ENCODE measurements around the gene WNT2. TPM values are rescaled to one million over a fixed set of nuclear protein-coding genes. Genes with fewer than 3 reads are reported as not detected.

WNT2 gene
- total and polyA plus RNA-seq, 2 of the 4 experiments (the other 2 are of a cell fraction), result 1.8 to 1.9 TPM

DNA sequence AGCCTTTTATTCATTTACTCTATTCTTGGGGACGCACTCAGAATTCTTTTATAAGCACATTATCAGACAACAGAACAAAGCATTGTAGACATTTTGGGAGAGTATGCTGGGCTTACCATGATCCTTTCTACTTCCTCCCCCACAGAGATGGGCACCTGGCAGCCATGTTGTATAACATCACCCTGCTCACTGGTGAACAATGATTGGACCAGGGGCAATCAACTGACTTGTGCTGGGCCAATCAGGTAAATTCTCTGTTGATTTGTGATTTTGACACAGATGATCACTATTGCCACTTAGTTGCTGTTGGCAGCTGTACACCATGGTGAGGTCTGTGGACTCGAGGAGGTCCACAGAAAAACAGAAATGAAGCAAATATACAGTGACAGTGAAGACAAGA lies 43.7 kb downstream of the WNT2 start:
- H3K4ac ChIP-seq (ENCODE audit: low read depth, low read length), result peak overlapping the region; percentile 7; the same call in 1 of the 2 replicates
- no peak overlapping the region for H2AK9ac ChIP-seq (replicated peaks; ENCODE audit: low read depth, low read length, poor library complexity)
- 86% methylated on average over 1 of the region's 2 CpGs; no CpG with 5 or more reads in 1 of the 2 experiments for WGBS, 2 experiments (ENCODE audit: extremely low coverage in 2 of 2, insufficient read length in 1 of 2)
- no peaks in the 10 kb centered on the region for H4K20me1 ChIP-seq (ENCODE audit: insufficient read depth, low read length)
- H4K8ac ChIP-seq (ENCODE audit: low read depth in 2 of 2, low read length in 2 of 2), result peak overlapping the region; percentile 3 to 26; a peak in 2 of 4 replicates
- no peak overlapping the region for H3K4me3 ChIP-seq (ENCODE audit: insufficient read depth, low read depth, low read length)
- intact Hi-C loops (cut with micrococcal nuclease) (no loop called here), dilution Hi-C loops (cut with HindIII; ENCODE audit: low sequenced_read_pairs, unreplicated experiment) (no loop called here), in situ Hi-C loops (cut with MboI; ENCODE audit: low sequenced_read_pairs) (no loop called here)
- 0 out of 2 replicates have a peak overlapping the region, but pooled peaks have one; percentile 13 for H3K14ac ChIP-seq (replicated peaks; ENCODE audit: low read depth, low read length)
- H2AK5ac ChIP-seq (ENCODE audit: low read depth, low read length), result peak overlapping the region; percentile 67; the same call in 1 of the 2 replicates
- H2BK5ac ChIP-seq (ENCODE audit: low read depth, low read length, poor library complexity, severe bottlenecking), result no peak overlapping the region
- no peak overlapping the region for H2AFZ ChIP-seq (replicated peaks; ENCODE audit: low read length, poor library complexity)
- H3K56ac ChIP-seq (ENCODE audit: extremely low read depth, insufficient read depth, low read length), result no peak overlapping the region
- BruUV-seq (replicated peaks), result no TSS peak
- TF ChIP-seq RCOR1 (IDR thresholded peaks at IDR 0.05; ENCODE audit: insufficient replicate concordance, low read length), result no peak
- no peak overlapping the region for H3K9ac ChIP-seq (ENCODE audit: low read depth, low read length)
- H3K9me3 ChIP-seq (ENCODE audit: control insufficient read depth, insufficient read depth, low read length), result no peaks in the 10 kb centered on the region
- peak overlapping the region; percentile 89 for H3K18ac ChIP-seq (ENCODE audit: low read depth, low read length)
- H3K79me1 ChIP-seq (ENCODE audit: low read depth in 1 of 2, low read length in 2 of 2), result no peaks in the 10 kb centered on the region
- H3K4me2 ChIP-seq (ENCODE audit: low read depth, low read length), result no peak overlapping the region
- no peaks in the 10 kb centered on the region for H3K27me3 ChIP-seq (ENCODE audit: control insufficient read depth, insufficient read depth, low read length)
- H3K4me1 ChIP-seq (ENCODE audit: control insufficient read depth, insufficient read depth, low read length), result peaks cover 20% of the 10 kb centered on the region
- H2BK120ac ChIP-seq (ENCODE audit: low read depth, low read length), result peak overlapping the region; percentile 25
- H3K36me3 ChIP-seq (ENCODE audit: control insufficient read depth, insufficient read depth, low read length), result no peaks in the 10 kb centered on the region
- H4K5ac ChIP-seq (ENCODE audit: low read depth, low read length), result peak overlapping the region; percentile 6
- peak overlapping the region; percentile 0; the same call in 1 of the 2 replicates for H2BK20ac ChIP-seq (ENCODE audit: low read depth, low read length)
- DNase-seq, result no peak
- peak overlapping the region; percentile 37; the same call in 1 of the 2 replicates for H4K91ac ChIP-seq (ENCODE audit: insufficient read depth, low read depth, low read length)
- no peak overlapping the region for H3K27ac ChIP-seq (ENCODE audit: insufficient read depth, low read length)
- ChIA-PET POLR2A (ENCODE audit: unreplicated experiment) (no interaction called here), CTCF (no interaction called here)
- H3K23ac ChIP-seq (ENCODE audit: low read depth, low read length), result no peak overlapping the region
- H3K9me1 ChIP-seq (ENCODE audit: insufficient read depth, low read length), result peaks cover 24% of the 10 kb centered on the region
- no peak for ATAC-seq (ENCODE audit: low read depth)
- no peak overlapping the region; the same call in 2 of the 3 replicates for H2BK15ac ChIP-seq (ENCODE audit: low read depth, low read length)
